T-helper 17 cell (primary cell): ENCODE measurements around the gene COASY. TPM values are rescaled to one million over a fixed set of nuclear protein-coding genes. Genes with fewer than 3 reads are reported as not detected.

ENCODE experiments used
- ATAC-seq: fragments of 150-1000 bp; cut with Tn5 transposase; 2 replicates; pipeline ENCODE4 v1.10.0; 2021; ENCODE audit warnings: mild to moderate bottlenecking, moderate library complexity
- DNase-seq, 3 donors: peaks; one replicate each; pipeline versions ENCODE4 v3.0.0 to v3.0.0-alpha.2; 2020 to 2021
- H3K9me3 ChIP-seq: one replicate; pipeline ENCODE4 v1.7.0; 2013; ENCODE audit warnings: low read length, mild to moderate bottlenecking; ENCODE audit not compliant: control insufficient read depth, poor library complexity, severe bottlenecking
- H3K27ac Mint-ChIP-seq: one replicate; pipeline ENCODE4 v1.8.0; 2022; ENCODE audit warnings: mild to moderate bottlenecking, moderate library complexity, mixed read lengths
- H3K27me3 Mint-ChIP-seq: one replicate; pipeline ENCODE4 v1.8.0; 2022; ENCODE audit warnings: mixed read lengths
- H3K36me3 Mint-ChIP-seq: one replicate; pipeline ENCODE4 v1.8.0; 2022; ENCODE audit warnings: low read depth, mixed read lengths
- H3K4me1 Mint-ChIP-seq: one replicate; pipeline ENCODE4 v1.8.0; 2022; ENCODE audit warnings: mild to moderate bottlenecking, mixed read lengths
- H3K4me3 Mint-ChIP-seq: one replicate; pipeline ENCODE4 v1.8.0; 2022; ENCODE audit warnings: mild to moderate bottlenecking, moderate library complexity, mixed read lengths
- total RNA-seq, 4 donors: library from RNA in 2 of 4; stranded (reverse) in 2 of 4; gene quantifications; one replicate each; pipeline ENCODE4 v1.2.3 and lab custom pipeline; 2022 to 2026

The COASY gene
- total RNA-seq, 2 donors from 2014 or later: 39.1 to 49.4 TPM

DNA sequence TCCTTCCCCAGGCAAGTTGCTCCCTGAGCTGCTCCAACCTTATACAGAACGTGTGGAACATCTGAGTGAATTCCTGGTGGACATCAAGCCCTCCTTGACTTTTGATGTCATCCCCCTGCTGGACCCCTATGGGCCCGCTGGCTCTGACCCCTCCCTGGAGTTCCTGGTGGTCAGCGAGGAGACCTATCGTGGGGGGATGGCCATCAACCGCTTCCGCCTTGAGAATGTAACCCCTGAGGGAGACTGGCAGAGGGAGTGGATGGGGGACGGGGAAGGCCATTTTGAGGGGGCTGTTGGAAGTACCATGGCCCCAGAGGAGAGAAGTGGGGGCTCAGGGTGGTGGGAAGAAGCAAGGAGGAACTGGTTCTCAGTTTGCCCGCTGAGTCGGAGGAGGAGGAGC is 2.0 kb downstream of the COASY start:
- DNase-seq (no peak), ATAC-seq (no peak)
- no peaks in the 10 kb centered on the region for H3K27me3 Mint-ChIP-seq
- H3K9me3 ChIP-seq: no peaks in the 10 kb centered on the region
- H3K4me1 Mint-ChIP-seq: peaks cover 25% of the 10 kb centered on the region
- H3K27ac Mint-ChIP-seq: peak overlapping the region; percentile 72
- no peaks in the 10 kb centered on the region for H3K36me3 Mint-ChIP-seq
- H3K4me3 Mint-ChIP-seq: peak overlapping the region; percentile 56

DNA sequence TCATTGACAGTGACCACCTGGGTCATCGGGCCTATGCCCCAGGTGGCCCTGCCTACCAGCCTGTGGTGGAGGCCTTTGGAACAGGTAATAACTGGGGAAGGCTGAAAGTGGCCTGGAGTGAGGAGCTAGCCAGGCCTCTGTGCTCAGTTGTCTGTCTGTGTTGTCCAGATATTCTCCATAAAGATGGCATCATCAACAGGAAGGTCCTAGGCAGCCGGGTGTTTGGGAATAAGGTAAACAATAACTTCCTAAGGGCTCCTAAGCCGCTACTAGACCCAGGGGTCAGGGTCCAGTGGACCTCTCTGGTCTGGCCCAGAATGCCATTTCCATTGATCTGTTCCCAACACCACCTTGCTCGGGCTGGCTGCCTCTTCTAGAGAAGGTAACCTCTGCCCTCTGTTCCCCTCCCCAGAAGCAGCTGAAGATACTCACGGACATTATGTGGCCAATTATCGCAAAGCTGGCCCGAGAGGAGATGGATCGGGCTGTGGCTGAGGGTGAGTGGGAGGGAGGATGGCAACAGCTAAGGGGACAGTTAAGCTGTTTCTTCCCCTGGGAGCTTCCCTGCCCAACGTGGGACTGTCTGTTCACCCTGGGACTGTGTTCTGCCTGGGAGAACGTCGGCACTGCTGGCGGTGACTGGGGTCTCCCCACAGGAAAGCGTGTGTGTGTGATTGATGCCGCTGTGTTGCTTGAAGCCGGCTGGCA is 3.0 kb downstream of the COASY start:
- Mint-ChIP-seq H3K27me3 (no peaks in the 10 kb centered on the region), H3K27ac (peak overlapping the region; percentile 93), H3K4me1 (peaks cover 27% of the 10 kb centered on the region), H3K4me3 (peak overlapping the region; percentile 55), H3K36me3 (no peaks in the 10 kb centered on the region)
- no peaks in the 10 kb centered on the region for H3K9me3 ChIP-seq
- ATAC-seq: no peak
- DNase-seq: no peak

DNA sequence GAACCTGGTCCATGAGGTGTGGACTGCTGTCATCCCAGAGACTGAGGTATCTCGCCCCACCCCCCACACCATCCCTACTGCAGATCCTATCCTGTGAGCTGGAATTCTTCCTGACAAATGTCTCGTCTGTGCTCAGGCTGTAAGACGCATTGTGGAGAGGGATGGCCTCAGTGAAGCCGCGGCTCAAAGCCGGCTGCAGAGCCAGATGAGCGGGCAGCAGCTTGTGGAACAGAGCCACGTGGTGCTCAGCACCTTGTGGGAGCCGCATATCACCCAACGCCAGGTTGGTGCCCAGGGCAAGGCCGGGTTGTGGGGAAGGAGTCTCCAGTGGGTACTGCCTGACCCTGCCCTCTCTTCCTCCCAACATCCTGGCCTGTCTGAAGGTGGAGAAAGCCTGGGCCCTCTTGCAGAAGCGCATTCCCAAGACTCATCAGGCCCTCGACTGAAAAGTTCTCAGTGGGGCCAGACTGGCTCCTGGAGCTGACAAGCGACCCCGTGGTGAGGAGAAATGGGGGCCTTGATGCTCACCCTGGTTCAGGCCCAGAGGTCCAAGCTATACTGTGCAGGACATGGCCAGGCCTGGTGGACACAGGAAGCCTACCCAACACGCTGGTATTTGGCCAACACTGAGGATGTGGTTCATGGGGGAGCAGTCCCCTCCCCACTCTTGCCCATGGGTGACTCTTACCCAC is 3.7 kb downstream of the COASY start:
- H3K9me3 ChIP-seq: no peaks in the 10 kb centered on the region
- Mint-ChIP-seq H3K27ac (peak overlapping the region; percentile 93), H3K27me3 (no peaks in the 10 kb centered on the region), H3K4me1 (peaks cover 27% of the 10 kb centered on the region), H3K4me3 (no peak overlapping the region), H3K36me3 (no peaks in the 10 kb centered on the region)
- ATAC-seq (no peak), DNase-seq (no peak)

DNA sequence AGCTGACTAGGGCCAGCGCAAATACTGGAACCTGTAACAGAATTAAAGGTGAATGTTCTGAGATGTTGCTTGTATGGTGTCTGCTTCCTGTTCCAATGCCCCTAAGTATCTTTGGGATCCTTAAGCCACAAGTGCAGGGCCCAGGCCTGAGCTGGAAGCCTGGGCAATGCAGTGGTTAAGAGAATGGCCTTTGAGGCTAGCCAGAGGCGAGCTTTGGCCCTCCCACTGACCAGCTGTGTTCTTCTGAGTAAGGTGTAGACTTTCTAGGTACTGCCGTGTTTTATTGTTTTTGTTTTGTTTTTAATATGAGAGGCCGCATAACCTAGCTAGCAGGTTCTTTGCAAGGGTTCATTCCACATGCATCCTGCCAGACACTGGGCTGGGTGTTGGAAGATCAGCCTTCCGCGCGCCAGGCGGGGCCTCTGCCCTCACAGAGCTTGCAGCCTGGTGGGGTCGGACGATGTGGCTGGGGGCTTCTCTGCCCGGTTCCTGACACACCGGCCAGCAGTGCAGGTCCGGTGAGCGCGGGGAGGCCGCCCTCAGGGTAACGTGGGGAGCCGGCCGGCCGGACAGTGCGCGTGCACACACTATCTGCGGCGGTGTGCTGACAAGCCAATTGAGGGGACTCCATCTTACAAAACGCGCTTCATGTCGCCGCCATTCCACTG is 4.4 kb downstream of the COASY start:
- H3K9me3 ChIP-seq: no peaks in the 10 kb centered on the region
- ATAC-seq (no peak), DNase-seq (no peak)
- Mint-ChIP-seq H3K27me3 (no peaks in the 10 kb centered on the region), H3K4me1 (peaks cover 27% of the 10 kb centered on the region), H3K4me3 (peak overlapping the region; percentile 97), H3K36me3 (no peaks in the 10 kb centered on the region), H3K27ac (peak overlapping the region; percentile 93)

DNA sequence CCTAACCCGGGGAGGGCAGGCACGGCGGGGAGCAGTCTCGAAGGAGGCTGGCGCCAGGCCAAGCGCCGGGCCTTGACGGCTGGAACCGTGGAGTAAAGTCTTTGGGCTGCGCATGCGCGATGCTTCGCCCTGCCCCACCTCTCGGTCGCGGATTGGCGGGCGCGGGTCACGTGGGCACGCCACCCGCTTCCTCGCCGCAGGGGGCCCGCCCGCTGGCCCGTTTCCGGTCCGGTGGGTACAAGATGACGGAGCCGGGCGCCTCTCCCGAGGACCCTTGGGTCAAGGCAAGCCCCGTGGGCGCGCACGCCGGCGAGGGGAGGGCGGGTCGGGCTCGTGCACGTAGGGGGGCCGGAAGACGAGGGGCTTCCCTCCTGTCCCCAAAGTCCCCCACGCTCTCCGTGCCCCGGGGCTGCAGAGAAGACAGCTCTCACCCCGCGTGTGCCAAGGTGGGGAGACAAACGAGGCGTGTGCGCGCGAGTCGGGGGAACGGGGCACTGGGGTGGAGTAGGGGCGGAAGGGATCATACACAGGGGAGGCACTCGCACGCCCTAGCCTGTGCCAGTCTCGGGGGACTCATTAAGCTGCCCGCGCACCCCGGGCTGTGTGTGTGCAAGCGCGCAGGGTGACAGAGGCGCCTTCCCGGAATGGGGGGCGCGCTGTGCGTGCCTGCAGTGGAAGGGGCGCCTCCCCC is 5.1 kb downstream of the COASY start, which contains the start of gene MLX:
MLX (plus strand) TSS at position 218 of the 691 bp plus-strand sequence; CDS start at position 243, 25 bp downstream.
- Mint-ChIP-seq H3K27me3 (no peaks in the 10 kb centered on the region), H3K4me1 (peaks cover 23% of the 10 kb centered on the region), H3K4me3 (peak within 1 kb of the TSS; percentile 97), H3K27ac (peak within 1 kb of the TSS; percentile 93), H3K36me3 (no peaks in the 10 kb centered on the region)
- peak; percentile 82 for ATAC-seq
- peak; percentile 83 to 91 (median 90) for DNase-seq
- H3K9me3 ChIP-seq: no peaks in the 10 kb centered on the region

DNA sequence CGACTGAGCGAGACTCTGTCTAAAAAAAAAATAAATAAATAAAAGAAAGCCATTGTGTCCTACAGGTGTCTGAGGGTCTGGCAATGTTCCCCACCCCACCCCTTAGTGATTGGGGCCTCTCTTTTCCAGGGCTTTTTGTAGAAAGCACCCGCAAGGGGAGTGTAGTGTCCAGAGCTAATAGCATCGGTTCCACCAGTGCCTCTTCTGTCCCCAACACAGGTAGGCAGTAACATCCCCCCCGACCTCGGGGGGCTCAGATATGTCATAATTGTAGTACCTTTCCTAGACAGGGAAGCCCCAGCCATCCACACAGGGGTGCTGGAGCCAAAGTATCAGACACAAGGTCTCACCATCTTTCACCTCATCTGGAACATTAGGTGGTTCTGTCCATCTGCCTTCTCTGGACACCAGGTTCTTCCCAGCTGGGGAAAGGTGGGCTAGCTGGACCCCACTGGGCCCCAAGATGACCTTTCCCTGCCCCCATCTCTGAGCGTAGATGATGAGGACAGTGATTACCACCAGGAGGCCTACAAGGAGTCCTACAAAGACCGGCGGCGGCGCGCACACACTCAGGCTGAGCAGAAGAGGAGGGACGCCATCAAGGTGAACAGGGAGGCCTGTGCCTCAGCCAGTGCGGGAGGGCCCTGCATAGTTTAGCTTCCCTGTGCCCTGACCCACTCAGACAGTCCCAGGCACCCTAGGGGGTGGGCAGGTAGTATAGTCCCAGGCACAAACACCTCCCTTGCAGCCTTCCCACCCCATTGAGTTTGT is 6.6 kb downstream of the COASY start:
- no peaks in the 10 kb centered on the region for H3K9me3 ChIP-seq
- H3K36me3 Mint-ChIP-seq: peaks cover 2% of the 10 kb centered on the region
- DNase-seq (no peak), ATAC-seq (no peak)
- H3K4me3 Mint-ChIP-seq: peak overlapping the region; percentile 47
- H3K27me3 Mint-ChIP-seq: no peaks in the 10 kb centered on the region
- H3K27ac Mint-ChIP-seq: peak overlapping the region; percentile 93
- H3K4me1 Mint-ChIP-seq: peaks cover 23% of the 10 kb centered on the region

DNA sequence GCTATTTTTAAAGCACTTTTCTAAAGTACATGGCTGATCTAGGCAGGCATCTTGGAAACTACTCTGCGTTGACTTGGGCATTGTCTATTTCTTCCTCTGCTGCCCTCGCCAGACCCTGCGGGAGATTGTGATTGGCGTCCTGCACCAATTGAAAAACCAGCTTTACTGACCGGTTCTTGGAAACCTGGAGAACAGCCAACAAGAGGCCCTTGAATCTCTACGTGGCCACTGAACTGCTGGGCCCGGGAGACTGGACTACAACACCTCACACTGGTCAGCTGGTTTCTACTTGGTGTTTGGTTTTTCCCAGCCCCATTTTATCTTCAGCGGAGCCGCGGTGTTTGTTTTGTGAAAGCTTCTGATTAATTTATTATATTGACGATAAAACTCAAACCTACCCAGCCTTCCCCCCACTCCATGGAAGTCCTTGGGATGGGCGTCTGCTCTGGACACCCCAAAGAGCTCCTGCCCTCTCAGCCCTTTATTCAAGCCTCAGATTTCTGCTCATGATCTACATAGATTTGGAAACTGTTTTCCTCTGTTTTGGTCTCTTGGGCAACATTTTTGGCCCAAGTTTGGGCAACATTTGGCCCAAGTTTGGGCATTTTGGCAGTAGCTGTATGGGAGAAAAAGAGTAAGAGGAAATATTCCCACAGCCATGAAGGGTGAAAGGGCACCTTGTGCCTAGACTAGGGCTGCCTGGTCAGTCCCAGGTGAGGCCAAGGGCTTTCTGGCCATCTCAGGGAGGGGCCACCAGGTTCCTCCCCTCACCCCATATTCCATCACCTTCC is 9.7 kb downstream of the COASY start:
- Mint-ChIP-seq H3K4me1 (peaks cover 21% of the 10 kb centered on the region), H3K36me3 (peaks cover 2% of the 10 kb centered on the region), H3K4me3 (no peak overlapping the region), H3K27me3 (no peaks in the 10 kb centered on the region), H3K27ac (peak overlapping the region; percentile 78)
- DNase-seq (no peak), ATAC-seq (no peak)
- H3K9me3 ChIP-seq: no peaks in the 10 kb centered on the region

GRCh38 chr17:42573095-42573494 is 11.1 kb downstream of the COASY start:
- Mint-ChIP-seq H3K36me3 (peaks cover 5% of the 10 kb centered on the region), H3K4me3 (no peak overlapping the region), H3K27me3 (no peaks in the 10 kb centered on the region), H3K4me1 (peaks cover 23% of the 10 kb centered on the region), H3K27ac (no peak overlapping the region)
- no peaks in the 10 kb centered on the region for H3K9me3 ChIP-seq
- DNase-seq (no peak), ATAC-seq (no peak)

DNA sequence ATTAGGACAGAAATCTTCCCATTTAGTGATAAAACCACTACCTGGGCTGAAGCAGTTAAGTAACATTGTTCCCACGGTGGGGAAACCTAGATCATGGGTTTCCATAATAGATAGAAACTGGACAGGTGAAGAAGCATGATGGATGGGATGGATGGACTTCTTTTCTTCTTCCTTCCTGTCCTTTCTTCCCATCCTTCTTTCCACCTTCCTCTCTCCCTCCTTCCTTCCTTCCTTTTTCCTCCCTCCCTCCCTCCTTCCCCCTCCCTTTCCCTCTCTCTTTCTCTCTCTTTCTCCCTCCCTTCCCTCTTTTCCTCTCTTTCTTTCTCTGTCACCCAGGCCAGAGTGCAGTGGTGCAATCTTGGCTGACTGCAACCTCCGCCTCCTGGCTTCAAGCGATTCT is 12.5 kb downstream of the COASY start:
- H3K27ac Mint-ChIP-seq: no peak overlapping the region
- no peaks in the 10 kb centered on the region for H3K27me3 Mint-ChIP-seq
- ATAC-seq: no peak
- no peak for DNase-seq
- no peak overlapping the region for H3K4me3 Mint-ChIP-seq
- no peaks in the 10 kb centered on the region for H3K9me3 ChIP-seq
- peaks cover 21% of the 10 kb centered on the region for H3K4me1 Mint-ChIP-seq
- peaks cover 5% of the 10 kb centered on the region for H3K36me3 Mint-ChIP-seq

DNA sequence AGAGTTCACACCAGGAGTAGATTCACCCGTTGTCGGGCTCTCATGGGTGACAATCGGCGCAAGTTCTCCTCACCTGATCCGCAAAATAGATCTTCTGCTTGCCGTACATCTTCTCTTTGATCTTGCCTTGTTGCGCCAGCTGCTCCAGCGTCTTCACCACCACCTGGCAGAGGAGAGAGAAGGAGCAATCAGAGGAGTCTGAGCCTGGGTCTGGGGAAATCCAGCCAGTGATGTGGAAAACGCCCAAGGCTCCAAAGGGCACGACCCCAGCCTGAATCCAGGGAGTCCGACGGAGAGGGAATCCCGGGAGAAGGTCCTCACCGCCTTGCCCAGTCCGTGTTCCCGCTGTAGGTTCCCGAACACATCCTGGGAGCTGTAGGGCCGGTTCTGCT is 15.2 kb downstream of the COASY start:
- no peaks in the 10 kb centered on the region for H3K9me3 ChIP-seq
- DNase-seq (no peak), ATAC-seq (peak; percentile 1)
- Mint-ChIP-seq H3K4me3 (peak overlapping the region; percentile 98), H3K36me3 (peaks cover 5% of the 10 kb centered on the region), H3K4me1 (peaks cover 21% of the 10 kb centered on the region), H3K27ac (peak overlapping the region; percentile 95), H3K27me3 (no peaks in the 10 kb centered on the region)

DNA sequence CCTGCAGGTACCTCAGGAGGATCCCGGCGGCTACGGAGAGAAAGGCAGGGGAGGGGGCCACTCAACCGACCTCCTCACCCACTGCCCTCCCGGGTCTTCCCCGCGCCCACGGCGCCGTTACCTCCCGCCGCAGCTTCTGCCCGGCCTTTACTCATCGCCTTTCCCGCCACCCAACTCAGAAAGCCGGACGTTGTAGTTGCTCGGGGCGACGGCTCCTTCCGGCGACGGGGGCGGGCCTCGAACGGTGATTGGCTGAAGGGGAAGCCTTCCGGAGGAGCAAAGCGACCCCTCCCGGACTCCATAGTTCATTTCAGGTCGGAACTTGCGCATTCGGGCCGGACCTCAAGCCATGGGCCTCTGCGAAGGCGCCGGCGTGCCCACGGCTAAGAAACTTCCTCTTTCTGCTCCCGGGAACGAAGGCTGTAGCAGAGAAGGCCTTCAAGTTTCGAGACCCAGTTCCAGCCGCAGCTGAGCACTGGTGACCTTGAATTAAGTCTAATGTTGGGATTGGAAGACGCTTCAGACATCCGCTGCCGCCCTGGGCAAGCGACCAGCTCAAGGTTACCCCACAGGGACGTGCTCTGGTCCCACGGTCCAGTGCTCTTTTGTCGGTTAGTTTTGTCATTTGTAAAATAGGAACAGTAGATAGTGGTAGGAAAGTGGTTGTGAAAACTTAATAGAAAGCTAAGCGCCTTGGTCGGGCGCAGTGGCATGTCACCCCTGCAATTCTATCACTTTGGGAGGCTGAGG is 15.8 kb downstream of the COASY start, which contains the start of gene PSMC3IP:
PSMC3IP (minus strand) TSS at position 198 of the 750 bp plus-strand sequence; CDS start at position 155, 43 bp downstream.
- Mint-ChIP-seq H3K4me3 (peak within 1 kb of the TSS; percentile 98), H3K27me3 (no peaks in the 10 kb centered on the region), H3K36me3 (peaks cover 5% of the 10 kb centered on the region), H3K4me1 (peaks cover 21% of the 10 kb centered on the region), H3K27ac (peak within 1 kb of the TSS; percentile 95)
- peak; percentile 94 for ATAC-seq
- H3K9me3 ChIP-seq: no peaks in the 10 kb centered on the region
- DNase-seq: peak; percentile 82 to 86 (median 84)
